Endodermal cell (in vitro differentiated cells): ENCODE measurements around the gene CXCL5. TPM values are rescaled to one million over a fixed set of nuclear protein-coding genes. Genes with fewer than 3 reads are reported as not detected.

Experiments used
- DNase-seq: peaks from one replicate; pipeline ENCODE4 v3.0.0-alpha.2; 2017
- H3K27ac ChIP-seq: 2 replicates; pipeline ENCODE4 v1.5.1; 2013; ENCODE audit warnings: mild to moderate bottlenecking, low read depth, low read length, moderate library complexity
- H3K27me3 ChIP-seq: 2 replicates; pipeline ENCODE4 v1.6.1; 2013; ENCODE audit warnings: mild to moderate bottlenecking, low read length, moderate library complexity; ENCODE audit not compliant: insufficient read depth, control insufficient read depth, poor library complexity, severe bottlenecking
- H3K36me3 ChIP-seq: 2 replicates; pipeline ENCODE4 v1.7.0; 2013; ENCODE audit warnings: mild to moderate bottlenecking, low read length, moderate library complexity; ENCODE audit not compliant: control insufficient read depth, insufficient read depth
- H3K4me1 ChIP-seq: one replicate; pipeline ENCODE4 v1.7.0; 2013; ENCODE audit warnings: low read length; ENCODE audit not compliant: control insufficient read depth, insufficient read depth
- H3K4me3 ChIP-seq: 2 replicates; pipeline ENCODE4 v1.5.1; 2013; ENCODE audit warnings: mild to moderate bottlenecking, low read length, moderate library complexity
- H3K9ac ChIP-seq: 2 replicates; pipeline ENCODE4 v1.6.1; 2013; ENCODE audit warnings: mild to moderate bottlenecking, low read length, moderate library complexity; ENCODE audit not compliant: poor library complexity, severe bottlenecking; ENCODE audit errors: extremely low read depth
- H3K9me3 ChIP-seq: 2 replicates; pipeline ENCODE4 v1.6.1; 2013; ENCODE audit warnings: mild to moderate bottlenecking, low read length, moderate library complexity; ENCODE audit not compliant: control insufficient read depth
- H3K27ac Mint-ChIP-seq: 2 replicates; pipeline ENCODE4 v1.8.0; 2020; ENCODE audit warnings: mixed read lengths
- H3K27me3 Mint-ChIP-seq: 2 replicates; pipeline ENCODE4 v1.8.0; 2021; ENCODE audit warnings: mild to moderate bottlenecking, mixed read lengths; ENCODE audit not compliant: insufficient read depth
- H3K36me3 Mint-ChIP-seq: 2 replicates; pipeline ENCODE4 v1.8.0; 2020; ENCODE audit warnings: low read depth, mixed read lengths
- H3K4me1 Mint-ChIP-seq: 2 replicates; pipeline ENCODE4 v1.8.0; 2020; ENCODE audit warnings: mixed read lengths
- H3K4me3 Mint-ChIP-seq: 2 replicates; pipeline ENCODE4 v1.8.0; 2020; ENCODE audit warnings: mild to moderate bottlenecking, moderate library complexity, mixed read lengths
- H3K9me3 Mint-ChIP-seq: 2 replicates; pipeline ENCODE4 v1.8.0; 2020; ENCODE audit warnings: mild to moderate bottlenecking, mixed read lengths
- WGBS, 2 experiments: methylation state at CpG; one replicate each; pipeline versions ENCODE4 v1.1.5 to v1.1.7; 2013; ENCODE audit warnings: missing lambda C conversion rate in 2 of 2, mixed read lengths in 1 of 2; ENCODE audit not compliant: insufficient coverage in 1 of 2, insufficient read length in 1 of 2; 5-methylcytosine and 5-hydroxymethylcytosine counted together
- long read RNA-seq, 4 experiments: library from polyadenylated mRNA in 2 of 4; library from RNA in 1 of 4; library from capped mRNA in 1 of 4; stranded (forward) in 3 of 4; unstranded in 1 of 4; transcript quantifications; one replicate each; pipeline ENCODE4 v2.0.0, GENCODE V29; 2020 to 2021; ENCODE audit warnings: inconsistent platforms in 1 of 4
- polyA plus RNA-seq, 2 experiments: library from polyadenylated mRNA; stranded (reverse); fragments of 50-300 nt; gene quantifications; one replicate each; pipeline ENCODE4 v1.2.3, GENCODE V29; 2013
- total RNA-seq, 2 donors: library from RNA; stranded (reverse); fragmentation: NEBNext Ultra II Directional in 1 of 2; extraction: Animal tissue kit (Norgen Biotek cat#: 25700) in 1 of 2; gene quantifications; 2 replicates in 1 of 2; 3 replicates in 1 of 2; pipeline ENCODE4 v1.2.1, GENCODE V29; 2021
- TF ChIP-seq, protein P1 (sequence below): fragments of 200-600 bp; sonication (generic); conservative IDR thresholded peaks from 2 replicates; pipeline ENCODE4 v1.5.0; 2021; ENCODE audit warnings: antibody characterized with exemption, mild to moderate bottlenecking

The CXCL5 gene
- 10 to 100 TPM in 1 of 2 donors, under 1 TPM in 1; 0.73 to 10.7 TPM for total RNA-seq
- polyA plus RNA-seq (2013, experiment 1 of 2): 0.32 TPM
- polyA plus RNA-seq (2013, experiment 2 of 2): 0.17 TPM
- long read RNA-seq, experiment 1, partial matches to known transcripts: 1 of 1 reads
- long read RNA-seq, experiment 1, other reads (novel, unspliced or antisense): 0 of 1 reads
- long read RNA-seq, experiment 2, partial matches to known transcripts: 0 of 4 reads
- long read RNA-seq, experiment 2, other reads (novel, unspliced or antisense): 0 of 4 reads
- long read RNA-seq, experiment 3, transcript CXCL5-201 (4 exons, 2,538 nt): major isoform, 16 of 24 reads
- long read RNA-seq, experiment 3, partial matches to known transcripts: 8 of 24 reads
- long read RNA-seq, experiment 3, other reads (novel, unspliced or antisense): 0 of 24 reads
- long read RNA-seq, experiment 4, partial matches to known transcripts: 0 of 1 reads
- long read RNA-seq, experiment 4, other reads (novel, unspliced or antisense): 0 of 1 reads

DNA sequence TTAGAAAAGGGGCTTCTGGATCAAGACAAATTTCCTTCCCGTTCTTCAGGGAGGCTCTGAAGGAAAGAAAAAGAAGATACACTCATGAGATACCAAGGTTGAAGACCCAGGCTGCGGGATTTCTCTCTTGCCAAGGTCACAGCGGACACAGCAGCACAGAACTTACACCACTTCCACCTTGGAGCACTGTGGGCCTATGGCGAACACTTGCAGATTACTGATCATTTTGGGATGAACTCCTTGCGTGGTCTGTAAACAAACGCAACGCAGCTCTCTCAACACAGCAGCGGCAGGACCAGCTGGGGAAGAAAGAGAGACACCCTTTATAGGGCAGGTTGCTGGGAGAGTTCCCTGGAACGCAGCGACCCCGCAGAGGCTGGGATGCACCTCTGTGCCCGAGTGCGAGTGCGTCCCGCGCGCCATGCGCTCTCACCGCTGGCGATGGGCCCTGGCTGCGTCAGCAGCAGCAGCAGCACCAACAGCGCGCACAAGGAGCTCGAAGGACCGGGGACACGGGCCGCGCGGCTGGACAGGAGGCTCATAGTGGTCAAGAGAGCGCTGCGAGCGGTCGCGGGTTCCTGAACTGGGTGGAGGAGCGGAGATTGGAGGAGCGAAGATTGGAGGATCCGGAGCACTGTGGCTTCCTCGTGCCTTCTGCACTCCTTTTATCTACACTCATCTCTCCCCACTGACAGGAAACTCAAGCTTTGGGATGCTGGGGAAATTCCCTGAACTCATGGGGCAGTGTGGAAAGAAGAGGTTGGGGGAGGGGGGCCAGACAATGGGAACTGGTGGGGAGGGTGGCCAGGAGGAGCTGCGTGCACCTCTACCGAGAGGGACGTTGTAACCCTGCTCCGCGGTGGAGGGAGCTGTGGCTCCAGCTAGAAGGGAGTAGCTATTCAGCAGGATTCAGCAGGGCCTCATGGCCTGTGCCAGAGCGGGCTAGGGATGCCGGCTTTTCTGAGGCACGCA lies at the start of gene CXCL5:
TSS of gene CXCL5 (minus strand) at position 638 of the 972 bp plus-strand sequence. CDS start at position 542, 96 bp downstream.
- peaks cover 17% of the 10 kb centered on the region for H3K4me1 Mint-ChIP-seq
- TF ChIP-seq, protein P1, sequence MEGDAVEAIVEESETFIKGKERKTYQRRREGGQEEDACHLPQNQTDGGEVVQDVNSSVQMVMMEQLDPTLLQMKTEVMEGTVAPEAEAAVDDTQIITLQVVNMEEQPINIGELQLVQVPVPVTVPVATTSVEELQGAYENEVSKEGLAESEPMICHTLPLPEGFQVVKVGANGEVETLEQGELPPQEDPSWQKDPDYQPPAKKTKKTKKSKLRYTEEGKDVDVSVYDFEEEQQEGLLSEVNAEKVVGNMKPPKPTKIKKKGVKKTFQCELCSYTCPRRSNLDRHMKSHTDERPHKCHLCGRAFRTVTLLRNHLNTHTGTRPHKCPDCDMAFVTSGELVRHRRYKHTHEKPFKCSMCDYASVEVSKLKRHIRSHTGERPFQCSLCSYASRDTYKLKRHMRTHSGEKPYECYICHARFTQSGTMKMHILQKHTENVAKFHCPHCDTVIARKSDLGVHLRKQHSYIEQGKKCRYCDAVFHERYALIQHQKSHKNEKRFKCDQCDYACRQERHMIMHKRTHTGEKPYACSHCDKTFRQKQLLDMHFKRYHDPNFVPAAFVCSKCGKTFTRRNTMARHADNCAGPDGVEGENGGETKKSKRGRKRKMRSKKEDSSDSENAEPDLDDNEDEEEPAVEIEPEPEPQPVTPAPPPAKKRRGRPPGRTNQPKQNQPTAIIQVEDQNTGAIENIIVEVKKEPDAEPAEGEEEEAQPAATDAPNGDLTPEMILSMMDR: peak; percentile 54
- peaks cover 24% of the 10 kb centered on the region for H3K27me3 Mint-ChIP-seq
- DNase-seq: peak; percentile 90
- H3K27ac ChIP-seq: no peak within 1 kb of the TSS
- no peaks in the 10 kb centered on the region for H3K4me1 ChIP-seq
- no peaks in the 10 kb centered on the region for H3K36me3 ChIP-seq
- 31 to 67% methylated on average over 19 to 46 of the region's 46 CpGs for WGBS, 2 experiments
- H3K9ac ChIP-seq: no peak within 1 kb of the TSS
- no peaks in the 10 kb centered on the region for H3K9me3 Mint-ChIP-seq
- peaks cover 2% of the 10 kb centered on the region for H3K36me3 Mint-ChIP-seq
- H3K9me3 ChIP-seq: no peaks in the 10 kb centered on the region
- H3K4me3 Mint-ChIP-seq: peak within 1 kb of the TSS; percentile 75
- H3K27me3 ChIP-seq: peaks cover 28% of the 10 kb centered on the region
- H3K4me3 ChIP-seq: peak within 1 kb of the TSS; percentile 76
- H3K27ac Mint-ChIP-seq: peak within 1 kb of the TSS; percentile 81

DNA sequence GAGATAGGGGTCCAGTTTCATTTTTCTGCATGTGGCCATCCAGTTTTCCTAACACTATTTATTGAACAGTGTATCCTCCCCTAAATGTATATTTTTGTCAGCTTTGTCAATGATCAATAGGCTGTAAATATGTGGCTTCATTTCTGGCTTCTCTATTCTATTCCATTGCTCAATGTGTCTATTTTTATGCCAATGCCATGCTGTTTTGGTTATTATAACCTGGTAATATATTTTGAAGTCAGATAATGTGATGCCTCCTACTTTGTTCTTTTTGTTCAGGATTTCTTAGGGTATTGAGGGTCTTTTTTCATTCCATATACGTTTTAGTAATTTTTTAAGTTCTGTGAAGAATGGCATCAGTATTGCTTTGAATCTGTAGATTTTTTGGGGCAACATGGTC lies 48.7 kb upstream of the CXCL5 start:
- no peaks in the 10 kb centered on the region for H3K27me3 Mint-ChIP-seq
- H3K4me1 ChIP-seq: no peaks in the 10 kb centered on the region
- 75% methylated on average over 1 of the region's 1 CpG; no CpG with 5 or more reads in 1 of the 2 experiments for WGBS, 2 experiments

DNA sequence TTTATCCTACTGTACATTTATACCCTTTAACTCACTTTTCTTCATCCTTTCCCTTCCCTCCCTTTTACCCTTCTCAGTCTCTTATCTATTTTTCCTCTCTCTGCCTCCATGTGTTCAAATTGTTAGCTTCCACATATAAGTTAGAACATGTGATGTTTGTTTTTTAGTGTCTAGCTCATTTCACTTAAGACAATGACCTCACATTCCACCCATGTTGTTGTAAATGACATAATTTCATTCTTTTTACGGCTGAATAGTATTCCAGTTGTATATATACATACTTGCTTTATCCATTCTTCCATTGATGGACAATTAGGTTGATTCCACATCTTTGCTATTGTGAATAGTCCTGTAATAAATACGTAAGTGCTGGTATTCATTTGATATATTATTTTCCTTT lies 47.3 kb upstream of the CXCL5 start:
- no peak overlapping the region for H3K4me3 Mint-ChIP-seq
- no peak for DNase-seq
- Histone ChIP-seq H3K27me3 (no peaks in the 10 kb centered on the region), H3K4me1 (peaks cover 3% of the 10 kb centered on the region), H3K4me3 (no peak overlapping the region), H3K9me3 (peaks cover 10% of the 10 kb centered on the region), H3K27ac (no peak overlapping the region), H3K36me3 (no peaks in the 10 kb centered on the region), H3K9ac (no peak overlapping the region)
- no peak overlapping the region for H3K27ac Mint-ChIP-seq
- TF ChIP-seq, protein P1: no peak
- H3K9me3 Mint-ChIP-seq: peaks cover 9% of the 10 kb centered on the region
- peaks cover 3% of the 10 kb centered on the region for H3K4me1 Mint-ChIP-seq
- no peaks in the 10 kb centered on the region for H3K27me3 Mint-ChIP-seq
- H3K36me3 Mint-ChIP-seq: no peaks in the 10 kb centered on the region
- WGBS, 2 experiments: 96 to 100% methylated on average over 1 to 2 of the region's 2 CpGs

More for the DNA sequence above, 48.7 kb upstream of the CXCL5 start:
- peaks cover 9% of the 10 kb centered on the region for H3K9me3 Mint-ChIP-seq
- H3K27ac Mint-ChIP-seq: no peak overlapping the region
- H3K27ac ChIP-seq: no peak overlapping the region
- H3K9ac ChIP-seq: no peak overlapping the region
- no peaks in the 10 kb centered on the region for H3K36me3 Mint-ChIP-seq
- no peaks in the 10 kb centered on the region for H3K27me3 ChIP-seq
- H3K9me3 ChIP-seq: peaks cover 10% of the 10 kb centered on the region
- no peak overlapping the region for H3K4me3 ChIP-seq
- H3K4me3 Mint-ChIP-seq: no peak overlapping the region
- no peaks in the 10 kb centered on the region for H3K36me3 ChIP-seq
- H3K4me1 Mint-ChIP-seq: no peaks in the 10 kb centered on the region
- no peak for DNase-seq
- TF ChIP-seq, protein P1: no peak
